Tibial artery (tissue), 4 donors: ENCODE measurements around the gene UBE2E2.

Experiments used
- DNase-seq, 2 donors: peaks; one replicate each; pipeline ENCODE4 v3.0.0-alpha.2; 2019
- H3K27ac ChIP-seq, 2 donors: fragments of 200-600 bp; sonication (generic) in 1 of 2; 1 replicate in 1 of 2; 2 replicates in 1 of 2; pipeline ENCODE4 v1.5.1; 2018 to 2019; ENCODE audit warnings: mild to moderate bottlenecking in 1 of 2
- H3K27me3 ChIP-seq, 2 donors: fragments of 200-600 bp; sonication (generic) in 1 of 2; one replicate each; pipeline versions ENCODE4 v1.5.1 to v1.6.0; 2016 to 2019
- H3K36me3 ChIP-seq, 3 donors: fragments of 200-600 bp; sonication (generic) in 2 of 3; one replicate each; pipeline ENCODE4 v1.5.1; 2016 to 2019; ENCODE audit warnings: mild to moderate bottlenecking in 2 of 3
- H3K4me1 ChIP-seq, 4 donors: fragments of 200-600 bp; sonication (generic) in 2 of 4; 1 replicate in 3 of 4; 2 replicates in 1 of 4; pipeline ENCODE4 v1.5.1; 2016 to 2019
- H3K4me3 ChIP-seq, 2 donors: fragments of 200-600 bp; sonication (generic) in 1 of 2; 1 replicate in 1 of 2; 2 replicates in 1 of 2; pipeline ENCODE4 v1.5.1; 2018 to 2019; ENCODE audit warnings: mild to moderate bottlenecking in 2 of 2
- H3K9me3 ChIP-seq, 3 donors: fragments of 200-600 bp; sonication (generic) in 1 of 3; one replicate each; pipeline ENCODE4 v1.5.1; 2016 to 2019
- intact Hi-C: fragments of 100-400 bp; cut with DNase I; formaldehyde crosslinking; loops from one replicate; pipeline ENCODE4 v1.15.0; 2023; ENCODE audit warnings: low total_unique reads
- TF ChIP-seq, protein P1 (sequence below), 2 experiments: fragments of 200-600 bp in 1 of 2; fragments of 450-650 bp in 1 of 2; IDR thresholded peaks; one replicate each; pipeline ENCODE4 v1.5.1; 2017 to 2019; ENCODE audit warnings: antibody characterized with exemption in 2 of 2, mild to moderate bottlenecking in 1 of 2, moderate library complexity in 1 of 2

Gene UBE2E2

DNA sequence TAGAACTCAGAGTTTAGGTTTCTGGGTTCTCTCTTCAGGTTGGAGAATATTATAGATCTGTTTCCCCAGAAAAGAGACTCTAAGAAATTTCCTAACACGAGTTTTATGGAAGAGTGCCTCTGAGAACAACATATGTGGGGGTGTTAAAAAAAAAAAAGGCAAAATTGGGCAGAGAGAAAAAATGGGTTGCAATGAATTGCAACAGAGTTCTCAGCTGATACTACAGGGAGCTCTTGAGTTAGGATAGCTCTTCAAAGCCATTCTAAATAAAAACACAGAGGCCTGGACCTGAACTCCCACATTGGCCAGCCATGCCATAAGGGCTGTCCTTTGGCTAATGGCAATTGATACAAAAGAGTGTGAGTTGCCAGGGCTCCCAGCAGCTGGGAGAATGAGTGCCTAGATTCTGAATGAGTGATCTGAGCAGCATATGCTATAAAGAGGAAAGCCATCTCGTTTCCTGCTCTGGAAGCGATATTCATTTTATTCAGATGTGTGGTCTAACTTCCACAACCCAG, 20.1 kb upstream of the UBE2E2 start:
- TF ChIP-seq, protein P1, sequence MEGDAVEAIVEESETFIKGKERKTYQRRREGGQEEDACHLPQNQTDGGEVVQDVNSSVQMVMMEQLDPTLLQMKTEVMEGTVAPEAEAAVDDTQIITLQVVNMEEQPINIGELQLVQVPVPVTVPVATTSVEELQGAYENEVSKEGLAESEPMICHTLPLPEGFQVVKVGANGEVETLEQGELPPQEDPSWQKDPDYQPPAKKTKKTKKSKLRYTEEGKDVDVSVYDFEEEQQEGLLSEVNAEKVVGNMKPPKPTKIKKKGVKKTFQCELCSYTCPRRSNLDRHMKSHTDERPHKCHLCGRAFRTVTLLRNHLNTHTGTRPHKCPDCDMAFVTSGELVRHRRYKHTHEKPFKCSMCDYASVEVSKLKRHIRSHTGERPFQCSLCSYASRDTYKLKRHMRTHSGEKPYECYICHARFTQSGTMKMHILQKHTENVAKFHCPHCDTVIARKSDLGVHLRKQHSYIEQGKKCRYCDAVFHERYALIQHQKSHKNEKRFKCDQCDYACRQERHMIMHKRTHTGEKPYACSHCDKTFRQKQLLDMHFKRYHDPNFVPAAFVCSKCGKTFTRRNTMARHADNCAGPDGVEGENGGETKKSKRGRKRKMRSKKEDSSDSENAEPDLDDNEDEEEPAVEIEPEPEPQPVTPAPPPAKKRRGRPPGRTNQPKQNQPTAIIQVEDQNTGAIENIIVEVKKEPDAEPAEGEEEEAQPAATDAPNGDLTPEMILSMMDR (IDR thresholded peaks at IDR 0.05): no peak
- H3K27me3 ChIP-seq: no peaks in the 10 kb centered on the region
- no peaks in the 10 kb centered on the region for H3K4me1 ChIP-seq
- no peaks in the 10 kb centered on the region for H3K36me3 ChIP-seq
- no peak overlapping the region for H3K27ac ChIP-seq
- intact Hi-C loops: no loop called here
- no peak overlapping the region for H3K4me3 ChIP-seq
- DNase-seq: no peak
- H3K9me3 ChIP-seq: no peaks in the 10 kb centered on the region

DNA sequence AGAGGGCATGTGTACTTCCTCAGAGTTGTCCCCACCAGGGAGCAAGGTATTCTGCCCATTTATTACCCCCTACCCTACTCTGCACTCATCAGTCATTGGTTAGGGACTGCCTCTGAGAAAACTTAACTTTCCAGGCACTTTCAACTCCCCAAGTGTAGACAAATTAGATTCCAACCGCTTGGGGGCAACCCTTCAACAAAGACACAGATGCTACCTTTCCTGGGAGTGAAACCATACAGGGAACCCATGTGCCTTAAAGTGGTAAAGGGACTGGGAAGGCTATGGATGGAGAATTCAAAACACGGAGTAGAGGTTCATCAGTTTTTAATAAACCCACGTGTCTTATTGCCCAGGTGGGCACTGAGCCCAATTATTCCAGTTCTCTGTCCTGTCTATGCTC, 19.4 kb upstream of the UBE2E2 start:
- no peak overlapping the region for H3K27ac ChIP-seq
- H3K36me3 ChIP-seq: no peaks in the 10 kb centered on the region
- TF ChIP-seq, protein P1 (IDR thresholded peaks at IDR 0.05): peak; percentile 35 to 39
- intact Hi-C loops: no loop called here
- H3K9me3 ChIP-seq: no peaks in the 10 kb centered on the region
- H3K27me3 ChIP-seq: no peaks in the 10 kb centered on the region
- no peaks in the 10 kb centered on the region for H3K4me1 ChIP-seq
- H3K4me3 ChIP-seq: no peak overlapping the region
- DNase-seq: no peak

DNA sequence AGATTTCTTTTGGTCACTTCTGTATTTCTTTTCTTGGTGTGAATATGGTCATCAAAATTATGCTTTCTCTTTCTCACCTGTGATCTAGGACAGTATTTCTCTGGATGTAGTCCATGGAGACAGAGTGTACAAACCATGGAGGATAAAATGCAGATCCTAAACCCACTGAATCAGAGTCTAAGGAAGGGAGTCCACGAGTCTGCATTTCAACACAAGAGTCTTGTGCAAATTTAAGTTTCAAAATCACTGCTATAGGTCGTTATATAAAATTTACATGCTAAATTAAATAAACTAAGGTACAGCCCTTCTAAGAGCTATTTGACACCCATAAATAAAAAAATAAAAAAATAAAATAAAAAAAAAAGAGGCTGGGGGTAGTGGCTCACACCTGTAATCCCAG, 17.3 kb upstream of the UBE2E2 start:
- TF ChIP-seq, protein P1 (IDR thresholded peaks at IDR 0.05): no peak
- Histone ChIP-seq H3K27me3 (no peaks in the 10 kb centered on the region), H3K27ac (no peak overlapping the region), H3K4me3 (no peak overlapping the region), H3K36me3 (no peaks in the 10 kb centered on the region), H3K4me1 (no peaks in the 10 kb centered on the region), H3K9me3 (no peaks in the 10 kb centered on the region)
- no peak for DNase-seq
- intact Hi-C loops: no loop called here

DNA sequence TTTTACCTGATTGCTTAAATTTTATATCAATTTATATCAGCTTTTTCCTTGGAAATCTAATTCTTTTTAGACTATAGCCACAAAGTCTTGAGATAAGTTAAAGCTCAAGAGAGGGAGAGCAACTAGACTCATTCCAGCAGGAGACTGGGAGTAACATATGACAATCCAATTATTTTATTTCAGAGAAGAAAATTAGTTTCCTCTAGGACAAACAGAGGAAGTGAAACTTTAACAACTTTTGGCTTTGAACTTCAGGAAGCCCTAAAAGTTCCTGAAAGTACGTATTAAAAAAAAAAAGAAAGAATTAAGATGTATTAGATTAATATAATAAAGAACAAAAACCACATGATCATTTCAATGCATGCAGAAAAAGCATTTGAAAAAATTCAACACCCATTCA, 13.9 kb upstream of the UBE2E2 start:
- DNase-seq: no peak
- H3K27ac ChIP-seq: no peak overlapping the region
- no peak overlapping the region for H3K4me3 ChIP-seq
- intact Hi-C loops: no loop called here
- no peaks in the 10 kb centered on the region for H3K36me3 ChIP-seq
- no peaks in the 10 kb centered on the region for H3K9me3 ChIP-seq
- TF ChIP-seq, protein P1 (IDR thresholded peaks at IDR 0.05): no peak
- H3K27me3 ChIP-seq: no peaks in the 10 kb centered on the region
- H3K4me1 ChIP-seq: no peaks in the 10 kb centered on the region

DNA sequence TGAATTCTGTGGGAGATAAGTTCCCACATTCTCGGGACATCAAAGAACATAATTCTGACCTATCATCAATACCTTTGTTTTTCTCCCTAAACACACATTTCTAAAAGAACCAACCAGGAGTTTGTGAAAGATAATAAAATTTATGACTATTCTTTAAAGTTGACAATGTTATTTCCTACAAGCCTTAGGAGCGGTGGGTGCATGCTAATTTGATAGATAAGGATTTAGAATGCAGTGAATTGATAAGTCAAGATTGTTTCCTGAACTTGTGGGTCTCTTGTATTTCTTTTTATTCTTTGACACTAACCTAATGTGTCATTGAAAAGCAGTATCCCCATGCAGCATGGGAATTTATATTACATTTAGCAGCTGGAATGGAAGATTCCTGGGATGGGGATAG, 10.3 kb upstream of the UBE2E2 start:
- Histone ChIP-seq H3K4me1 (no peaks in the 10 kb centered on the region), H3K9me3 (no peaks in the 10 kb centered on the region), H3K27ac (no peak overlapping the region), H3K27me3 (no peaks in the 10 kb centered on the region), H3K4me3 (no peak overlapping the region), H3K36me3 (no peaks in the 10 kb centered on the region)
- no peak for DNase-seq
- intact Hi-C loops: no loop called here
- TF ChIP-seq, protein P1 (IDR thresholded peaks at IDR 0.05): no peak

DNA sequence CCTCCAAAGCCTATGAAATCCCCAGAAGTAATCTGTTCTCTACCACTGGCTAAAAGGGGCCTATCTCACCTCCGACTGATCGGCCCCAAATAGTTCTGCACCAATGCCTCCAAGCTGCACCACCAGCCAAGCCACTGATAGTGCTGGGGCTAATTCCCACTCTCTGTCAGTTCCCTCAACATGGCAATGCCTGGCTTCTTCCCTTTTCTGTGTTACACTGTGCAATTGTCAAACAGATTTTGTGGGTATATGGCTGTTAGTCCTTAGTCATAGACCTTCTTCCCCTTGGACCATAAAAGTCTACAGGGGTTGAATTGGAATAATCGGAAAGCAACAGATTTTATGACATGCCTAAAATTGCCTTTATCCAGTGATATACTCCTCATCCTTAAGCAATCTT, 9.3 kb upstream of the UBE2E2 start:
- Histone ChIP-seq H3K9me3 (no peaks in the 10 kb centered on the region), H3K27me3 (no peaks in the 10 kb centered on the region), H3K4me3 (no peak overlapping the region), H3K36me3 (no peaks in the 10 kb centered on the region), H3K4me1 (peaks cover 0 to 7% (median 0%) of the 10 kb centered on the region in 4 donors), H3K27ac (no peak overlapping the region)
- TF ChIP-seq, protein P1 (IDR thresholded peaks at IDR 0.05): no peak
- no peak for DNase-seq
- intact Hi-C loops: no loop called here
